Measurements from ENCODE around the gene ACAA2.

The ACAA2 gene

GRCh38 chr18:49833814-49834213 is 20.5 kb upstream of the ACAA2 start:
- no peak for DNase-seq (ENCODE audit: low spot score)
- in situ Hi-C loops (cut with MboI; ENCODE audit: low pct_unique_long_range_greater_than_20kb, low sequenced_read_pairs, unreplicated experiment), result no loop called here
- TF ChIP-seq CTCF (IDR thresholded peaks at IDR 0.05; ENCODE audit: extremely low read depth, insufficient read depth, missing control alignments), result no peak

- in situ Hi-C loops (cut with MboI; ENCODE audit: low pct_unique_long_range_greater_than_20kb, low sequenced_read_pairs, unreplicated experiment), result no loop called here
- no peak for TF ChIP-seq CTCF (IDR thresholded peaks at IDR 0.05; ENCODE audit: extremely low read depth, insufficient read depth, missing control alignments)
- DNase-seq (ENCODE audit: low spot score), result no peak
Observed at GRCh38 chr18:49832221-49832647, 18.9 kb upstream of the ACAA2 start.

- DNase-seq (ENCODE audit: low spot score), result no peak
Observed at GRCh38 chr18:49827996-49828395, 14.7 kb upstream of the ACAA2 start.

GRCh38 chr18:49819823-49820671 is 6.7 kb upstream of the ACAA2 start:
- no peak for DNase-seq (ENCODE audit: low spot score)
- TF ChIP-seq CTCF (IDR thresholded peaks at IDR 0.05; ENCODE audit: extremely low read depth, insufficient read depth, missing control alignments), result no peak
- in situ Hi-C loops (cut with MboI; ENCODE audit: low pct_unique_long_range_greater_than_20kb, low sequenced_read_pairs, unreplicated experiment), result no loop called here

More at GRCh38 chr18:49827996-49828395, 14.7 kb upstream of the ACAA2 start:
- in situ Hi-C loops (cut with MboI; ENCODE audit: low pct_unique_long_range_greater_than_20kb, low sequenced_read_pairs, unreplicated experiment), result no loop called here
- TF ChIP-seq CTCF (IDR thresholded peaks at IDR 0.05; ENCODE audit: extremely low read depth, insufficient read depth, missing control alignments), result no peak

GRCh38 chr18:49819071-49819662 is 5.8 kb upstream of the ACAA2 start:
- in situ Hi-C loops (cut with MboI; ENCODE audit: low pct_unique_long_range_greater_than_20kb, low sequenced_read_pairs, unreplicated experiment), result no loop called here
- no peak for DNase-seq (ENCODE audit: low spot score)
- TF ChIP-seq CTCF (IDR thresholded peaks at IDR 0.05; ENCODE audit: extremely low read depth, insufficient read depth, missing control alignments), result no peak

- no peak for DNase-seq (ENCODE audit: low spot score)
- no peak for TF ChIP-seq CTCF (IDR thresholded peaks at IDR 0.05; ENCODE audit: extremely low read depth, insufficient read depth, missing control alignments)
- in situ Hi-C loops (cut with MboI; ENCODE audit: low pct_unique_long_range_greater_than_20kb, low sequenced_read_pairs, unreplicated experiment), result no loop called here
Observed at GRCh38 chr18:49817947-49818346, 4.6 kb upstream of the ACAA2 start.

All from GM13977 (cell line).